HepG2 (cell line): ENCODE measurements around the gene HOXC10. TPM values are rescaled to one million over a fixed set of nuclear protein-coding genes. Genes with fewer than 3 reads are reported as not detected.

Experiments
- CAMTA2 ChIP-seq: sonication (generic); formaldehyde crosslinking; IDR thresholded peaks from 2 replicates; pipeline ENCODE4 v1.4.0; 2020; ENCODE audit warnings: mild to moderate bottlenecking, missing genetic modification reagents, borderline replicate concordance
- CCAR2 ChIP-seq: fragments of 200-400 bp; formaldehyde crosslinking; optimal IDR thresholded peaks from 2 replicates; pipeline ENCODE3; 2018; ENCODE audit warnings: low read depth, mild to moderate bottlenecking, low read length, moderate library complexity
- FOXP1 ChIP-seq, 2 experiments: fragments of 450-650 bp in 1 of 2; IDR thresholded peaks; 2 replicates each; pipeline ENCODE4 v1.6.1; 2017 to 2018; ENCODE audit warnings: antibody characterized with exemption in 1 of 2
- HOXA3 ChIP-seq: sonication (generic); formaldehyde crosslinking; IDR thresholded peaks from 2 replicates; pipeline ENCODE4 v1.5.0; 2020; ENCODE audit warnings: missing genetic modification reagents
- HOXA9 ChIP-seq: sonication (generic); formaldehyde crosslinking; IDR thresholded peaks from 2 replicates; pipeline ENCODE4 v1.8.1; 2022; ENCODE audit warnings: missing genetic modification reagents, mild to moderate bottlenecking, moderate library complexity, borderline replicate concordance
- MAFF ChIP-seq: IDR thresholded peaks from 2 replicates; pipeline ENCODE4 v1.6.1; 2011; ENCODE audit warnings: low read depth, low read length, improper control_type of control experiment
- SMAD9 ChIP-seq: sonication (generic); formaldehyde crosslinking; IDR thresholded peaks from 2 replicates; pipeline ENCODE4 v1.5.1; 2020; ENCODE audit warnings: mild to moderate bottlenecking, missing genetic modification reagents
- SPEN ChIP-seq: sonication (generic); formaldehyde crosslinking; IDR thresholded peaks from 2 replicates; pipeline ENCODE4 v1.5.1; 2020; ENCODE audit warnings: low read depth, mild to moderate bottlenecking, missing genetic modification reagents
- YY1 ChIP-seq: IDR thresholded peaks from 2 replicates; pipeline ENCODE4 v1.6.1; 2011; ENCODE audit warnings: low read length, low read depth, moderate library complexity, mild to moderate bottlenecking; ENCODE audit not compliant: insufficient read depth, insufficient replicate concordance
- ZFAT ChIP-seq: sonication (generic); formaldehyde crosslinking; conservative IDR thresholded peaks from 2 replicates; pipeline ENCODE4 v1.8.1; 2023; ENCODE audit warnings: missing genetic modification reagents, inconsistent platforms
- ZNF230 ChIP-seq: sonication (generic); formaldehyde crosslinking; IDR thresholded peaks from 2 replicates; pipeline ENCODE4 v1.4.0; 2020; ENCODE audit warnings: mild to moderate bottlenecking, missing genetic modification reagents
- ZNF468 ChIP-seq: sonication (generic); formaldehyde crosslinking; IDR thresholded peaks from 2 replicates; pipeline ENCODE4 v1.8.0; 2022; ENCODE audit warnings: mild to moderate bottlenecking, moderate library complexity, missing genetic modification reagents
- ZNF614 ChIP-seq: IDR thresholded peaks from 2 replicates; pipeline ENCODE4 v1.6.1; 2018; ENCODE audit warnings: missing biosample characterization, missing genetic modification reagents, inconsistent platforms, borderline replicate concordance
- ZNF7 ChIP-seq: IDR thresholded peaks from 2 replicates; pipeline ENCODE4 v1.6.1; 2016; ENCODE audit warnings: missing biosample characterization, missing genetic modification reagents
- polyA plus RNA-seq, 8 experiments: library from polyadenylated mRNA; depleted of rRNA in 3 of 8; stranded (reverse) in 7 of 8; unstranded in 1 of 8; fragments of >200 nt; fragmentation: Illumina TruSeq in 4 of 8; extraction: Trizol in 4 of 8; gene quantifications; 2 replicates each; pipeline versions ENCODE4 v1.2.1 to v1.2.3, GENCODE V29; 2011 to 2016; ENCODE audit warnings: low read depth in 4 of 8, missing spikeins in 1 of 8, mixed read lengths in 1 of 8; ENCODE audit not compliant: insufficient read depth in 1 of 8
- total RNA-seq, 5 experiments: library from RNA; depleted of rRNA; stranded (reverse); fragments of >200 nt; fragmentation: Illumina TruSeq; extraction: Trizol; gene quantifications; 2 replicates each; pipeline ENCODE4 v1.2.3, GENCODE V29; 2016; ENCODE audit warnings: low read depth in 1 of 5
- TF ChIP-seq, protein P1 (sequence below): sonication (generic); formaldehyde crosslinking; IDR thresholded peaks from 2 replicates; pipeline ENCODE4 v1.4.0; 2020; ENCODE audit warnings: missing genetic modification reagents, borderline replicate concordance
- TF ChIP-seq, protein P2 (sequence below): sonication (generic); formaldehyde crosslinking; conservative IDR thresholded peaks from 2 replicates; pipeline ENCODE4 v1.4.0; 2020; ENCODE audit warnings: missing genetic modification reagents
- TF ChIP-seq, protein P3 (sequence below): sonication (generic); formaldehyde crosslinking; IDR thresholded peaks from 2 replicates; pipeline ENCODE4 v1.8.0; 2023; ENCODE audit warnings: mild to moderate bottlenecking, missing genetic modification reagents
- TF ChIP-seq, protein P4 (sequence below): sonication (generic); formaldehyde crosslinking; IDR thresholded peaks from 2 replicates; pipeline ENCODE4 v1.8.1; 2023; ENCODE audit warnings: mild to moderate bottlenecking, missing genetic modification reagents
- TF ChIP-seq, protein P5 (sequence below): sonication (generic); formaldehyde crosslinking; IDR thresholded peaks from 2 replicates; pipeline ENCODE4 v1.5.0; 2020; ENCODE audit warnings: mild to moderate bottlenecking, missing genetic modification reagents
- TF ChIP-seq, protein P6 (sequence below): sonication (generic); formaldehyde crosslinking; IDR thresholded peaks from 2 replicates; pipeline ENCODE4 v1.8.0; 2022; ENCODE audit warnings: mild to moderate bottlenecking, missing genetic modification reagents; ENCODE audit not compliant: insufficient replicate concordance

Gene HOXC10
- total and polyA plus RNA-seq, 2 of the 13 experiments (the other 11 are each of a cell fraction or from before 2014, with no cell fraction given): not detected

DNA sequence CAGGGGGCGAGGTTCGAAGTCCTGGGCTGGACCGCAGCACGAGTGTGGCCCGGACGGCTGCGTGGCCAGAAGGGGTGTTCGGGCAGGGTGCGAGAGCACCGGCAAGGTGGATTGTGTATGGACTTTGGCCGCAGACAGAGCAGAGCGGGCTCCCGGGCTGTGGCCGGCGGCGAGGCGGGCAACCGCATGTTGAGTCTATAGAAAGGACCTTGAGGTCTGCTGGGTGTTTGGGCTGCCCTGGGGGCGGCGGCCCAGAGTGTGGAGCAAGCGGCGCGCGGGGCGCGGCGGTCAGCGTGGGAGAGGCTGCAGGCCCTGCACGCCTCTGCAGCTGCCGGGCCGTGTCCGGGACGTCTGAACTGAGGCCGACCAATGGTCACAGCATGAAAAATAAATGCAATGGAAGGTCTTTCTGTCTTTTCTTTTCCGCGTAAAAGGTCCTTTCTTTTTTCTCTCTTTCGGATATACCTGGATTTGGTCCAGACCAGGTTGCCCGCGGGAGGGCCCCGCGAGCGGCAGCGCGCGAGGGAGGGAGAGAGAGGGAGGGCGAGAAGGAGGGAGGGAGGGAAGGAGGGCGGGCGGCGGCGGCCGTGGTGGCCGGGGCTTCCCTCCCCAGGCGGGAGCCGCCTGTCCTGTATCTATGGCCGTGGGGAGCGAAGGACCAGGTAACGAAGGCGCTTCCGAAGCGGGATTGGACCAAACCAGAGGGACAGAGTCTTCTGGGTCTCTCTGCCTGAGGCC, 9.5 kb downstream of the HOXC10 start (continued):
- TF ChIP-seq, protein P1, sequence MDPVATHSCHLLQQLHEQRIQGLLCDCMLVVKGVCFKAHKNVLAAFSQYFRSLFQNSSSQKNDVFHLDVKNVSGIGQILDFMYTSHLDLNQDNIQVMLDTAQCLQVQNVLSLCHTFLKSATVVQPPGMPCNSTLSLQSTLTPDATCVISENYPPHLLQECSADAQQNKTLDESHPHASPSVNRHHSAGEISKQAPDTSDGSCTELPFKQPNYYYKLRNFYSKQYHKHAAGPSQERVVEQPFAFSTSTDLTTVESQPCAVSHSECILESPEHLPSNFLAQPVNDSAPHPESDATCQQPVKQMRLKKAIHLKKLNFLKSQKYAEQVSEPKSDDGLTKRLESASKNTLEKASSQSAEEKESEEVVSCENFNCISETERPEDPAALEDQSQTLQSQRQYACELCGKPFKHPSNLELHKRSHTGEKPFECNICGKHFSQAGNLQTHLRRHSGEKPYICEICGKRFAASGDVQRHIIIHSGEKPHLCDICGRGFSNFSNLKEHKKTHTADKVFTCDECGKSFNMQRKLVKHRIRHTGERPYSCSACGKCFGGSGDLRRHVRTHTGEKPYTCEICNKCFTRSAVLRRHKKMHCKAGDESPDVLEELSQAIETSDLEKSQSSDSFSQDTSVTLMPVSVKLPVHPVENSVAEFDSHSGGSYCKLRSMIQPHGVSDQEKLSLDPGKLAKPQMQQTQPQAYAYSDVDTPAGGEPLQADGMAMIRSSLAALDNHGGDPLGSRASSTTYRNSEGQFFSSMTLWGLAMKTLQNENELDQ (CRISPR knock-in tag): no peak
- TF ChIP-seq FOXP1 (IDR thresholded peaks at IDR 0.05) (no peak), FOXP1 (CRISPR knock-in tag; IDR thresholded peaks at IDR 0.05) (no peak), SPEN (CRISPR knock-in tag) (no peak), ZNF7 (no peak), ZNF468 (CRISPR knock-in tag) (no peak), CAMTA2 (CRISPR knock-in tag) (no peak), MAFF (no peak), CCAR2 (no peak), ZFAT (no peak), HOXA9 (CRISPR knock-in tag) (no peak), ZNF230 (CRISPR knock-in tag) (no peak), ZNF614 (CRISPR knock-in tag) (no peak), HOXA3 (peak; percentile 57), SMAD9 (no peak), YY1 (peak; percentile 17)
- TF ChIP-seq, protein P2, sequence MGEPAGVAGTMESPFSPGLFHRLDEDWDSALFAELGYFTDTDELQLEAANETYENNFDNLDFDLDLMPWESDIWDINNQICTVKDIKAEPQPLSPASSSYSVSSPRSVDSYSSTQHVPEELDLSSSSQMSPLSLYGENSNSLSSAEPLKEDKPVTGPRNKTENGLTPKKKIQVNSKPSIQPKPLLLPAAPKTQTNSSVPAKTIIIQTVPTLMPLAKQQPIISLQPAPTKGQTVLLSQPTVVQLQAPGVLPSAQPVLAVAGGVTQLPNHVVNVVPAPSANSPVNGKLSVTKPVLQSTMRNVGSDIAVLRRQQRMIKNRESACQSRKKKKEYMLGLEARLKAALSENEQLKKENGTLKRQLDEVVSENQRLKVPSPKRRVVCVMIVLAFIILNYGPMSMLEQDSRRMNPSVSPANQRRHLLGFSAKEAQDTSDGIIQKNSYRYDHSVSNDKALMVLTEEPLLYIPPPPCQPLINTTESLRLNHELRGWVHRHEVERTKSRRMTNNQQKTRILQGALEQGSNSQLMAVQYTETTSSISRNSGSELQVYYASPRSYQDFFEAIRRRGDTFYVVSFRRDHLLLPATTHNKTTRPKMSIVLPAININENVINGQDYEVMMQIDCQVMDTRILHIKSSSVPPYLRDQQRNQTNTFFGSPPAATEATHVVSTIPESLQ (CRISPR knock-in tag): no peak
- TF ChIP-seq, protein P3, sequence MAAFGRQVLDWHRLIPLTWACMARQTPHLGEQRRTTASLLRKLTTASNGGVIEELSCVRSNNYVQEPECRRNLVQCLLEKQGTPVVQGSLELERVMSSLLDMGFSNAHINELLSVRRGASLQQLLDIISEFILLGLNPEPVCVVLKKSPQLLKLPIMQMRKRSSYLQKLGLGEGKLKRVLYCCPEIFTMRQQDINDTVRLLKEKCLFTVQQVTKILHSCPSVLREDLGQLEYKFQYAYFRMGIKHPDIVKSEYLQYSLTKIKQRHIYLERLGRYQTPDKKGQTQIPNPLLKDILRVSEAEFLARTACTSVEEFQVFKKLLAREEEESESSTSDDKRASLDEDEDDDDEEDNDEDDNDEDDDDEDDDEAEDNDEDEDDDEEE: no peak
- TF ChIP-seq, protein P4, sequence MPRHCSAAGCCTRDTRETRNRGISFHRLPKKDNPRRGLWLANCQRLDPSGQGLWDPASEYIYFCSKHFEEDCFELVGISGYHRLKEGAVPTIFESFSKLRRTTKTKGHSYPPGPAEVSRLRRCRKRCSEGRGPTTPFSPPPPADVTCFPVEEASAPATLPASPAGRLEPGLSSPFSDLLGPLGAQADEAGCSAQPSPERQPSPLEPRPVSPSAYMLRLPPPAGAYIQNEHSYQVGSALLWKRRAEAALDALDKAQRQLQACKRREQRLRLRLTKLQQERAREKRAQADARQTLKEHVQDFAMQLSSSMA (CRISPR knock-in tag): no peak
- TF ChIP-seq, protein P5, sequence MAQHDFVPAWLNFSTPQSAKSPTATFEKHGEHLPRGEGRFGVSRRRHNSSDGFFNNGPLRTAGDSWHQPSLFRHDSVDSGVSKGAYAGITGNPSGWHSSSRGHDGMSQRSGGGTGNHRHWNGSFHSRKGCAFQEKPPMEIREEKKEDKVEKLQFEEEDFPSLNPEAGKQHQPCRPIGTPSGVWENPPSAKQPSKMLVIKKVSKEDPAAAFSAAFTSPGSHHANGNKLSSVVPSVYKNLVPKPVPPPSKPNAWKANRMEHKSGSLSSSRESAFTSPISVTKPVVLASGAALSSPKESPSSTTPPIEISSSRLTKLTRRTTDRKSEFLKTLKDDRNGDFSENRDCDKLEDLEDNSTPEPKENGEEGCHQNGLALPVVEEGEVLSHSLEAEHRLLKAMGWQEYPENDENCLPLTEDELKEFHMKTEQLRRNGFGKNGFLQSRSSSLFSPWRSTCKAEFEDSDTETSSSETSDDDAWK (CRISPR knock-in tag): no peak
- TF ChIP-seq, protein P6, sequence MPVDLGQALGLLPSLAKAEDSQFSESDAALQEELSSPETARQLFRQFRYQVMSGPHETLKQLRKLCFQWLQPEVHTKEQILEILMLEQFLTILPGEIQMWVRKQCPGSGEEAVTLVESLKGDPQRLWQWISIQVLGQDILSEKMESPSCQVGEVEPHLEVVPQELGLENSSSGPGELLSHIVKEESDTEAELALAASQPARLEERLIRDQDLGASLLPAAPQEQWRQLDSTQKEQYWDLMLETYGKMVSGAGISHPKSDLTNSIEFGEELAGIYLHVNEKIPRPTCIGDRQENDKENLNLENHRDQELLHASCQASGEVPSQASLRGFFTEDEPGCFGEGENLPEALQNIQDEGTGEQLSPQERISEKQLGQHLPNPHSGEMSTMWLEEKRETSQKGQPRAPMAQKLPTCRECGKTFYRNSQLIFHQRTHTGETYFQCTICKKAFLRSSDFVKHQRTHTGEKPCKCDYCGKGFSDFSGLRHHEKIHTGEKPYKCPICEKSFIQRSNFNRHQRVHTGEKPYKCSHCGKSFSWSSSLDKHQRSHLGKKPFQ: peak; percentile 51
